ENCODE measurements around the gene TRMT1. TPM values are rescaled to one million over a fixed set of nuclear protein-coding genes. Genes with fewer than 3 reads are reported as not detected.
A peak's percentile ranks its signal among the peaks of the same experiment; 100 is the strongest.

The TRMT1 gene
- polyA plus RNA-seq, 1 experiment, result 30.8 TPM

DNA sequence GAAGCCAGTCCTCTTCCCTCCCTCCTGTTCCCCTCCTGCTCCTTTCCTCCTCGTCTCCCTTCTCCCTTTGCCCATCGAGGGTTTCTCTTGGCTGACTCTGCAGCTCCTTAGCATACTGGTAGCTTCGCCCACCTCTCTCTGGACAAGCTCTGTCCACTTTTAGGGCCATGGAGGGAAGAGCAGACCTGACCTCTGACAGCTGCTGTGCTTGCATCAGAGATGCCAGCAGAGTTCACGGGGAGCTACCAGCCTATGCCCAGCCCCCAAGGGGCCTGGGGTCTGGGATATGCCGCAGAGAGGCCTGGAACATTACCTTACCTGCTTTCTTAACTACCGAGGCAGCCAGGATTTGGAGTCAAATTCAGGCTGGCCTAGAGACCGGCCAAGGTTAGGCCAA is 33.5 kb downstream of the TRMT1 start:
- no peaks in the 10 kb centered on the region for H3K27me3 ChIP-seq (ENCODE audit: control insufficient read depth, insufficient read depth, low read length)
- H3K36me3 ChIP-seq (ENCODE audit: control insufficient read depth, insufficient read depth, low read length), result peaks cover 37% of the 10 kb centered on the region
- ChIA-PET POLR2A (no interaction called here), CTCF (interaction anchor here (1.3 to 3.7 kb wide), 6 partner anchors 10 to 106 kb away, joined by 4 to 19 read pairs (median 7); no protein-coding TSS in a partner anchor)
- DNase-seq (ENCODE audit: low read depth), result no peak
- H3K4me3 ChIP-seq (ENCODE audit: low read depth, low read length), result no peak overlapping the region
- TF ChIP-seq, protein P1, sequence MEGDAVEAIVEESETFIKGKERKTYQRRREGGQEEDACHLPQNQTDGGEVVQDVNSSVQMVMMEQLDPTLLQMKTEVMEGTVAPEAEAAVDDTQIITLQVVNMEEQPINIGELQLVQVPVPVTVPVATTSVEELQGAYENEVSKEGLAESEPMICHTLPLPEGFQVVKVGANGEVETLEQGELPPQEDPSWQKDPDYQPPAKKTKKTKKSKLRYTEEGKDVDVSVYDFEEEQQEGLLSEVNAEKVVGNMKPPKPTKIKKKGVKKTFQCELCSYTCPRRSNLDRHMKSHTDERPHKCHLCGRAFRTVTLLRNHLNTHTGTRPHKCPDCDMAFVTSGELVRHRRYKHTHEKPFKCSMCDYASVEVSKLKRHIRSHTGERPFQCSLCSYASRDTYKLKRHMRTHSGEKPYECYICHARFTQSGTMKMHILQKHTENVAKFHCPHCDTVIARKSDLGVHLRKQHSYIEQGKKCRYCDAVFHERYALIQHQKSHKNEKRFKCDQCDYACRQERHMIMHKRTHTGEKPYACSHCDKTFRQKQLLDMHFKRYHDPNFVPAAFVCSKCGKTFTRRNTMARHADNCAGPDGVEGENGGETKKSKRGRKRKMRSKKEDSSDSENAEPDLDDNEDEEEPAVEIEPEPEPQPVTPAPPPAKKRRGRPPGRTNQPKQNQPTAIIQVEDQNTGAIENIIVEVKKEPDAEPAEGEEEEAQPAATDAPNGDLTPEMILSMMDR (IDR thresholded peaks at IDR 0.05; ENCODE audit: insufficient read depth, low read depth, low read length), result no peak

DNA sequence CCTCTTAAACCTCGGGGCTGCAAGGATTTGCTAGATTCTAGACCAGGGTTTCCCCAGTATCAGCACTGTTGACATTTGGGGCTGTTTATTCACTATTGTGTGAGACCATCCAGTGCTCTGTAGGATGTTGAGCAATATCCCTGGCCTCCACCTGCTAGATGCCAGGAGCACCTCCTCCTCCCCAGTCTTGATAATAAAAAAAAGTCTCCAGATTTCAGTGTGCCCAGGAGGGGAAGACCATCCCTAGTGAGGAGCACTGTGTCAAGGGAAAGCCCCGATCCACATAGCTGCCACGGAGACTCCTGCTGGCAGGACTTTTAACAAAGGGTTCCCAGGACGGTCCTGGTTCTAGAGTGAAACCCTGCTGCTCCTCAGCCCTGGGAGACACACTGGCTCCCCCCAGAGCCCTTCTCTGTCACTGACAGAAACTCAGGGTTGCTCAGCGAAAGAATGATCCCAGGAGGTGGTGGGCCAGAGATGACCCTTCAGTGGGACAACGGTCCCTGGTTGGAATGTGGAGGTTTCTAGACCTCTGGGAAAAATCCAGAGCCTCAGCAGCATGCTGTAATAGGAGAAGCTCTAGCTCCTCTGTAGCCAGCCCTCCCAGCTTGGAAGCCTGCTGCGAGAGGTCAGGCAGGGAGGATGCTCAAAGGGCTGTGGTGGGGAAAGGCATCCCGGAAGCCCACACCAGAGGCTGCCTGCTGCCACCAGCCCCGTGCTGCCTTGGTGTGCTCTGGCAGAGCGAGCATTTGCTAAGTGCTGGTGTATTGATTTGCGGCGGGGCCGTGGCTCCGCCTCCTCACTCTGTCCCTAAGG is 34.1 kb downstream of the TRMT1 start:
- ChIA-PET CTCF (interaction anchor here (0.7 to 3.7 kb wide), 8 partner anchors 9 to 105 kb away, joined by 4 to 19 read pairs (median 6); no protein-coding TSS in a partner anchor), POLR2A (no interaction called here)
- H3K36me3 ChIP-seq (ENCODE audit: control insufficient read depth, insufficient read depth, low read length), result peaks cover 37% of the 10 kb centered on the region
- H3K27me3 ChIP-seq (ENCODE audit: control insufficient read depth, insufficient read depth, low read length), result no peaks in the 10 kb centered on the region
- no peak for DNase-seq (ENCODE audit: low read depth)
- H3K4me3 ChIP-seq (ENCODE audit: low read depth, low read length), result no peak overlapping the region
- TF ChIP-seq, protein P1 (IDR thresholded peaks at IDR 0.05; ENCODE audit: insufficient read depth, low read depth, low read length), result peak; percentile 56

DNA sequence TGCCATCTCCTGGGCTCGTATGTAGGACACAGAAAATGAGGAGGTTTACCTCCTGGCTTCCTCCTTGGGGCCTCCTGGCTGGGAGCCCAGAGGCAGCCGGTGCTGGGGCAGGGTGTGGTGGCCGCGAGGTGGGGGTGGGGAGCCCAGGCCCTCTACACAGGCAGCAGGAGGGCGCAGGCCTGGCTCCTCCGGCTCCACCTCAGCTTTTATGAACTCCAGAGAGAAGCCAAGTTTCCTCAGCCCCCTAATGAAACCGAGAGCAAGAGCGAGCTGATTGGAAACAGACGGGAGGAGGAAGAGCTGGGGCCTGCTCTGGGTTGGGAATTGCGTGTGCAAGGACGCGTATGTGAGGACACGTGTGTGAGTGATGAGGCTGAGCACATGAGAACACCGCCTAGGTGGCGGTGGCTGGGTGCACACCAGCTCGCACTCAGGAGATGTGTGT is 37.0 kb downstream of the TRMT1 start:
- DNase-seq (ENCODE audit: low read depth), result peak; percentile 70
- POLR2A ChIA-PET, result no interaction called here
- no peak overlapping the region for H3K4me3 ChIP-seq (ENCODE audit: low read depth, low read length)
- TF ChIP-seq, protein P1 (IDR thresholded peaks at IDR 0.05; ENCODE audit: insufficient read depth, low read depth, low read length), result peak; percentile 23; the same call in 1 of the 2 replicates
- H3K27me3 ChIP-seq (ENCODE audit: control insufficient read depth, insufficient read depth, low read length), result no peaks in the 10 kb centered on the region
- CTCF ChIA-PET, result interaction anchor here (0.8 to 5.4 kb wide), 11 partner anchors 11 to 114 kb away, joined by 3 to 37 read pairs (median 4); no protein-coding TSS in a partner anchor
- H3K36me3 ChIP-seq (ENCODE audit: control insufficient read depth, insufficient read depth, low read length), result peaks cover 42% of the 10 kb centered on the region

DNA sequence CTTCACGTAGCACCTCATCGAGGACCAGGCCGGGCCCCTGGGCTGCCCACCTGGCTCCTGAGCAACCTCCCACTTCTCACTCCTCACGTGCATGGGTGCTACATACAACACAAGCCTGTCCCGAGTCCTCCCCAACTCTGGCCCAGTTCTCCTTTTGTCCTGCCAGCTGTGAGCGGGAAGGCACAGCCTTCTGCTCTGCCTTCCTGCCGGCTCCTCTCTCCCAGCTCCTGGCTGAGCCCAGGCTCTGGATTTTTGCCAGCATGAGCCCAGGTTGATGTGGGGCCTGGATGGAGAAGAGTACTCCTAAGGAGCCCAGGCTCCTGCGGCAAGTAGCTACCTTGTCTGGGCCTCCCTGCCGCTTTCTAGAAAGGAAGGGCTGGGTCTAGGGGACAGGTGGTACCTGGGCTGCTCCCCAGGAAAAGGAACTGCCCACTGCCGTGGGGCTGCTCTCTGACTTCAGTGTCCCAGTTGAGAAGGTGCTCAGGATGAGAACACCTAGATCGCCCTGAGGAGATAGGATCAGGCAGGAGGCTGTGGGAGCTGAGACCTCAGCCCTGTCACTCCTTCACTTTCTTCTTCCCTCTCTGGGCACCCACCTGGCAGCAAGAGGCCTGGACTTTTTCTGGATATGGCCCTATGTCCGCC is 37.5 kb downstream of the TRMT1 start:
- ChIA-PET POLR2A (interaction anchor here (0.6 kb wide), 1 partner anchor 24 kb away, joined by 3 read pairs; no protein-coding TSS in a partner anchor), CTCF (interaction anchor here (0.6 to 5.4 kb wide), 10 partner anchors 11 to 114 kb away, joined by 3 to 37 read pairs (median 5); no protein-coding TSS in a partner anchor)
- Histone ChIP-seq H3K27me3 (ENCODE audit: control insufficient read depth, insufficient read depth, low read length) (no peaks in the 10 kb centered on the region), H3K4me3 (ENCODE audit: low read depth, low read length) (no peak overlapping the region), H3K36me3 (ENCODE audit: control insufficient read depth, insufficient read depth, low read length) (peaks cover 42% of the 10 kb centered on the region)
- TF ChIP-seq, protein P1 (IDR thresholded peaks at IDR 0.05; ENCODE audit: insufficient read depth, low read depth, low read length), result no peak
- DNase-seq (ENCODE audit: low read depth), result no peak

DNA sequence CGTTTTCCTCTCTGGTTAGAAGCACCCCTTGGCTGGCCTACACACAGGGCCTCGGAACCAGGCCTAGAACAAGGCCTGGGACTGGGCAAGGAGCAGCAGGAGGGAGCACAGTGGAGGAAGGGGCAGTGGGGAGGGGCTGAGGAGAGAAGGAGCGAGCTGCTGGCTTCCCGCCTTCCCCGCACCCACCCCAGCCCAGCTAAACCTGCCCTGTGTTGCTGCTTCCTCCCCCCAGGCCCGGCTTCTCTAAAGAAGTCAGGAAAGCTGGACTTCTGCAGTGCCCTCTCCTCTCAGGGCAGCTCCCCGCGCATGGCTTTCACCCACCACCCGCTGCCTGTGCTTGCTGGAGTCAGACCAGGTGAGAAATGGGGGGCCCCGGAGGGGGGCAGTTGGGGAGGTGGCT is 38.2 kb downstream of the TRMT1 start:
- TF ChIP-seq, protein P1 (IDR thresholded peaks at IDR 0.05; ENCODE audit: insufficient read depth, low read depth, low read length), result no peak
- no peaks in the 10 kb centered on the region for H3K27me3 ChIP-seq (ENCODE audit: control insufficient read depth, insufficient read depth, low read length)
- CTCF ChIA-PET, result interaction anchor here (0.6 to 5.4 kb wide), 8 partner anchors 10 to 113 kb away, joined by 3 to 37 read pairs (median 5); no protein-coding TSS in a partner anchor
- POLR2A ChIA-PET, result interaction anchor here (0.6 kb wide), 1 partner anchor 24 kb away, joined by 3 read pairs; no protein-coding TSS in a partner anchor
- H3K4me3 ChIP-seq (ENCODE audit: low read depth, low read length), result no peak overlapping the region
- peaks cover 41% of the 10 kb centered on the region for H3K36me3 ChIP-seq (ENCODE audit: control insufficient read depth, insufficient read depth, low read length)
- DNase-seq (ENCODE audit: low read depth), result no peak

Data from BJ (cell line).